Anterior cingulate cortex (tissue), 58 donors: Measurements from ENCODE around the gene SMIM41.

Experiments
- DNase-seq, 58 donors: peaks; one replicate each; lab custom pipeline; 2025; lab: John Stamatoyannopoulos, UW

Gene SMIM41

GRCh38 chr12:52144512-52145227, 65.2 kb downstream of the SMIM41 start:
- DNase-seq: no peak

GRCh38 chr12:52145228-52146088, 66.0 kb downstream of the SMIM41 start:
- DNase-seq: no peak

- no peak for DNase-seq
Observed at GRCh38 chr12:52146089-52146821, 66.8 kb downstream of the SMIM41 start.

GRCh38 chr12:52146822-52147366, 67.4 kb downstream of the SMIM41 start:
- DNase-seq: peak in 1 of 58 donors; percentile 2

DNA sequence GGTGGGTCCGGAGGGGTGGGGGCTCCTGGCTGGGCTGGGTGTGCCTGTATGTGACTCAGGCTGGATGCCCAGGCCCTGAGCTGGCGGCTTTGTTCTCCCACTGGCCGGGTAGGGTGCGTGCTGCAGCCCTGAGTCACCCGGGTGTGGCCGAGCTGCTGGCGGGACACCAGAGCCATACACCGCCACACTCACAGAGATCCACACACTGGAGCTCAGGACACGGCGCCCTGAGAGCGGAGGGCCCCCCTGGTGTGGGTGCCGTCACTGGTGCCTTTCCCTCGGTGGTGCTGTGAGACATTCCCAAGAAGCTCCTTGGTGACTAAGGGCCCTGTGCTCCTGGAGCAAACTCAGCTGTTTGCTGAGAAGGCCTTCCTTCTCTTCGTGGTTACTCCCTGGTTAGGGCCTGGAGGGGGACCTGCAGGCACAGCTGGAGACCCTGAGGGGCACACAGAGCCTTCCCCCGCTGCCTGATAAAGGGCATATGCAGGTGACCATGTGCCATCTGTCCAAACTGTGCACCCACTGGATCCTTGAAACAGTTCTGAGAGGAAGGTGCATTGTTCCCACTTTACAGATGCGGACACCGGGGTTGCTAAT, 68.0 kb downstream of the SMIM41 start:
- peak in 8 of 58 donors; percentile 9 to 71 (median 22) for DNase-seq

DNA sequence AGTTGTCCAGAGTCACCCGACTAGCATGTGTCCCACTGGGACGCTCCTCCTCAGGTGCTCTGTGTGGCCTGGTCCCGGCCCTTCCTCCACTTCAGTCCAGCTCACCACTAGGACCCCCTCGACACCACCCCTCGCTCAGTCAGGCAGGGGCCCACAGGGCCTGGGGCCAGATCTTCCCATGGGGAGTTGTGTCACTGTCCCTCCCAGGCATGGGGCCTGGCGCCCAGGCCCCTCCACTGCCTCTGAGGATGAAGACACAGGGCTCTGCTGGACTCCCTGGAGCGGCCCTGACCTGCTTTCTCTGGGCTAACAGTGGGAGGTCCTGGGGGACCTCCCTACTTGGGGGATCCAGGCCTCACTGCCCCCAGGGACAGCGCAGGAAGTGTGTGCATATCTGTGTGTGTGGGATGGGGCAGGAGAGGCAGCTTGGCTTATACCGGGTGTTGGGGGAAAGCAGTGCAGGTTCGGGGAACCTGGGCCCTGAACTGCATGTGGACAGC, 68.5 kb downstream of the SMIM41 start:
- DNase-seq: no peak

DNA sequence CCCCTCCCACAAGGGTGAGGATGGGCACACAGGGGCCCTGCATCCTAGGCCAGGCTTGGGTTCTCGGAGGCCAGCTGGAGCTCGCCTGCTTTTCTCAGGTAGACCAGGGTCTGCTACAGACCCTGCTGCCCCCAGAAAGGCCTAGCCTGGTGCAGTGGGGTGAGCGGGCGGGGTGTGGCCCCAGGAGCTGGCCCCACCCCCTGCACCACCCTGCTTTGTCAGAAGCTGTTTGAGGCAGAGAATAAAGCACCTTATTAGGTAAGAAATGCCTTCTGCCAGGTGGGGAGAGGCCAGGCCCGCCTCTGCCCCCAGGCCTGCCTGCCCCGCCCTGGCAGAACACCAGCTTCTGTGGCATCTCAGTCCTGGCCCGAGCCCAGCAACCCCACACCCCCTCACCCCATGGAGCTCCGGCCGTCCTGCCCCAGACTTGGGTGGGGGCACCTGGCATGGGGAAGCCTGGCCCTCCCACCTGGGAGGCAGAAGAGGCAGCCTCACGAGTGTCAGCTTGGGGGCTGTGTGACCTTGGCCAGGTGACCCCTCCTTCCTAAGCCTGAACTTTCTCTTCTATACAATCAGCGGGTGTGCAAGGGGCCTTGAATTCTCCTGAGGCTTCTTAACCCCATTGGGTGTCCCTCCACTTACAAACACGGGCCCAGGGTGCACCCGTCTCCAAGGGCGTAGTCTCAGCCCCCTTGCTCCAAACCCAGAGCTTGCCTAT, 69.1 kb downstream of the SMIM41 start:
- DNase-seq: no peak

DNA sequence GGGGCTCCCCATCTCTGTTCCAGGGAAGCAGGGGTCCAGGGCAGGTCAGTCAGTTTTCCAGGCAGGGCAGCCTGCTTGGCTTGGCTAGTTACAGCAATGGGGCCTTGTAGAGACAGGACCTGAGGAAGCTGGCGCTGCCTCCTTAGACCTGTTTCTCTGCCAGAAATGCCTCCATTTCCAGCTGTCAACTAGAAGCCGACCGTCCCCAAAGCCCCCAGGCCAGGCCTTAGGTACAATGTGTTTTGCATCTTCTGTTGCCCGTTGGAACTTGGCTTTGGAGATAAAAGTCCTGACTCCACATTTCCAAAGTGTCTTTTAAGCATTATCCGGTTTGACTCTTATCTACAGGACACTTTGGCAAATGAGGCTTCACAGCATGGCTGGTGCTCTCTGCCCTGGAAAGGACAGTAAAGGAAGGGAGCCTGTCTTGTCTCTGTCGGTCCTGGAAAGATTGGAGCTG, 69.7 kb downstream of the SMIM41 start:
- DNase-seq: no peak

DNA sequence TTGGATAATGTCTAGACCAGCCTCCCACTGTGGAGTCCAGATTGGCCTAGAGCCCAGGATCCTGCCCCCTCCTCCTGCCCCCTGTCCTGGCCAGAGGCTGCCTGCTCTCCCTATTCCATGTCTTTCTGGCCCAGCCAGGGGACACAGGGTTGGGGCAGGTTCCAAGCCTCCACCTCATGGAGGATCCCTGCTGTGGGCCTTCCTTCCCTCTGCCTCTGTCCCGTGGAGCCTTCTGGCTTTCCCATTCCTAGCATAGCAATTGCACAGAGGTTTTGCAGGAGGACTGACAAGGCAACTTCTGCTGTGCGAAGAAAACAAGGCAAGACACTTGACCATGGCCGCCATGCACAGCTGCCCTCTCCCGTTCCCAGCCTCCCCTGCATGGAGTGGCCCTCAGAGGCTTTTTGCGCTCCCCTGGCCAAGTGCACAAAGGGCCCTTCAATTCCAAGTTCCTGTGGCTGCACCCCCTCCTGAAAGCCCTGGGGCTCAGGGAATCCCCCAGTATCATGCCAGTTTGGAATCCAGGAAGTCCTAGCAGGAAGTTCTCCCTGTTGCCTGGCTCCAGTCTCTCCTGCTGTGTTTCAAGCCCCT, 70.2 kb downstream of the SMIM41 start:
- no peak for DNase-seq

DNA sequence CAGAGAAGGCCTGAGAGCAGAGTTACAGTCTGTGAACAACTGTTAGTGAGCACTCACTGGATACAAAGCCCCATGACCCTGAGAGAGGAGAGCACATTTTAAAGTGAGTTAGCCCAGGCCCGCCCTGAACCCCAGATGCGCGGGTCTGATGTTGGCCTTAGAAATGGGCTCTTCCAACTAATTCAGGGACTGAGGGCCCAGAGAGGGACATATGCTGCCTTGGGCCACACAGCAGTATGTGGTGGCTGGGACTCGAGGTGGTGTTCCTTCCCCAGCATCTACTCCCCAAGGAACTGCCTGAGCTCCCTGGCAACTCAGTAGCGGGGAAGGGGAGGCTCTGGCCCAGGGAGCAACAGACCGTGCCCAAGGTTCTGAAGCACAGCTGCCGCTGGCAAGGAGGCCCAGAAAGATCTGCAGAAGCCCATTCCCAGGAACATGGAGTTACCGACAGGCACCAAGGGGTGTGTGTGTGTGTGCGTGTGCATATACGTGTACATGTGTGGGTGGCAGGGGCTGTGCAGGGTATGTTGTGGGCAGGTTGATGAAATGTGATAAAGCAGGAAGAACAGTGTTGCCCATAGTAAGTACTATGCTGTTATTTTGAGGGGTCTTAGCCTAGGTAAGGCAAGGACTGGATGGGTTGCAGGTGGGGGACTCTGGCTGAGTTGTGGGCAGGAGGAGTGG, 71.8 kb downstream of the SMIM41 start:
- no peak for DNase-seq

DNA sequence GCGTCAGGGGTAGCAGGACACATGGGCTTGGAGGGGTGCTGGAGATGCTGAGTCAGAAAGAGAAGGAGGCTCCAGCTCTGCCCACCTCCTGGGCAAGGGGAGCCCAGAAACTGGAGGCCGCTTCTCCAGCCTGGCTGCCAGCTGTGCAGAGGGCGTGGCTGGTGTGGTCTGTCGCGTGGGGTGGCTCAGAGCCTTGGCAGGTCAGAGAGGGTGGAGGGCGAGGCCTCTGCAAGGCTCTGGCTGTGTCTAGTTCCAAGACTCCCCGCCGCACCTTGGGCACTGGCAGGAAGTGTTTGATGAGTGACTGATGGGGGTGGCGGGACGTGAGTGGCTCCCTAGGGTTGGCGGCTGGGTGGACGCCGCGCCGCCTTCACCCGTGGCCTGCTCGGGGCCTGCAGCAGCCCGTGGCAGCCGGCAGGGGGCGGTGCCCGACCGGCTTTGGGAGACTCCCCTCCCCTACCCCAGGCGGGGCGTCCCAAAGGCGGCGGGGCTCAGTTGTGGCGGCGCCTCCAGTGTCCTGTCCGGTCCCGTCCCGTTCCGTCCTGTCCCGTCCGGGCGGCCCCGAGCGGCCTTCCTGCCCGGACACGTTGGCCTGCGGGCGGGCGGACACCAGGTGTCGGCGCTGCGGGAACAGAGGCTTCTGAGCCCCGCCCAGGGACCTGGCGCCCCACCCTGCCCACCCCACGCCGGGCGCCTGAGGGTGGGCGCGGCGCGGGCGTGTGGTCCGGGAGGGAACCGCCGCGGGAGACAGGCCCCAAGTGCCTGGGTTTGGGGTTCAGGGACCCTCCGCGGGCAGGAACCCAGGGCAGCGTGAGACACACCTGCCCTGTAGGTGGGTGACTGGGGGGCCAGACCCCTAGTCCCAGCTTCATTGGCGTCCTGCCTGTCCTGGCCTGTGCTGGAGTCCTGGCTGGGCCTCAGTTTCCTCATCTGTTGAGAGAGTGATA, 72.6 kb downstream of the SMIM41 start:
- peak in 13 of 58 donors; percentile 8 to 34 (median 22) for DNase-seq

- no peak for DNase-seq
Observed at GRCh38 chr12:52152905-52153317, 73.4 kb downstream of the SMIM41 start.

DNA sequence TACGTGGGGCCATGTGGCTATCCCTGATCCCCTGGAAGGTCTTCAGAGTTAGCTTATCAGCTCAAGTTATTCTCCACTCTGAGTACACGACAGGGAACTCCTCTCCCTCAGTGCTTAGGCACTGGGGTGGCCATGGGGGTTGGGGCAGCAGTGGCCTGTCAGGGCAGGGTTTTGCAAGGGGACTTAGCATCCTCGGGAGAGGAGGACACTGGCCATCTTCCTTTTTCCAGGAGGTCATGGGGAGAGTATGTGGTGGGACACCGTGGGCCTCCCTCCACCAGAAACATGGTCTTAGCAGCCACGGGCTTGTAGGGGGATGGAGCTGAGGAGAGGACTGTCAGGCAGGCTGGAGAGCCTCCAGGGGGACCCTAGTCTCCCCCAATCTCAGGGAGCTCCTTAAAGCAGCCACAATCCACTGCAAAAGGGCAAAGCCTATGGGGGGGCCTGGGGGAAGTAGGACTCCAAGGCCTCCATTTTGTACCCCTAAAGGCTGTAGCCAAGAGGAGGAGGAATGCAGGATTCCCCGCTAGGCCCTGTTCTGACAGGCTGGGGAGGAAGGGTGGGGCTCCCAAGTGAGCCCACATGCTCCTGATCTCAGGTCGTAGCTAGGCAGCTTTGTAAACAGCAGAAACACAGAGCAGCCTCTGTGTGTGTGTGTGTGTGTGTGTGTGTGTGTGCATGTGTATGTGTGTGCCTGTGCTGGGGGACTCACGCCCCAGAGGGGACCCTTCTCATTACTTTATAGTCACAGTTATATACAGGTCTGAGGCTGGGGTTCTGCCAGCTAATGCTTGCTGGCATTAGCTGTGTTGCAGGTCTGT, 75.8 kb downstream of the SMIM41 start:
- DNase-seq: no peak

DNA sequence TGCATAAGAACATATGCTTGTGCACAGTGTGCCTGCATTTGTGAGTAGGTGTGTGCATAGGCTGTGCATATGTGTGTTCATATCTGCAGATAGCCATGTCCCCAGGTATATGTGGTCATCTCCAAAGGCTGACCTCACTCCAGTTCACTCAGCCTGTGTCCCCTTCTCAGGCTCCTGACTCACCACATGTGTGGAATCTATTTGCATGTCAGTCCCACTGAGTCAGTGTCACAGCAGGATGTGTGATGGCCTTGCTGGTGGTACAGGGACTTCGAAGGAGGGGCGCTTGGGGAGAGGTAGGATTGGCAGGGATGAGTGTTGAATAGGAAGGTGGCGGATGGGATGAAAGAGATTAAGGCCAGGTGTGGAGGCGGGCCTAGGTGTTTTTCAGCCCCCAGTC, 76.8 kb downstream of the SMIM41 start:
- DNase-seq: no peak

DNA sequence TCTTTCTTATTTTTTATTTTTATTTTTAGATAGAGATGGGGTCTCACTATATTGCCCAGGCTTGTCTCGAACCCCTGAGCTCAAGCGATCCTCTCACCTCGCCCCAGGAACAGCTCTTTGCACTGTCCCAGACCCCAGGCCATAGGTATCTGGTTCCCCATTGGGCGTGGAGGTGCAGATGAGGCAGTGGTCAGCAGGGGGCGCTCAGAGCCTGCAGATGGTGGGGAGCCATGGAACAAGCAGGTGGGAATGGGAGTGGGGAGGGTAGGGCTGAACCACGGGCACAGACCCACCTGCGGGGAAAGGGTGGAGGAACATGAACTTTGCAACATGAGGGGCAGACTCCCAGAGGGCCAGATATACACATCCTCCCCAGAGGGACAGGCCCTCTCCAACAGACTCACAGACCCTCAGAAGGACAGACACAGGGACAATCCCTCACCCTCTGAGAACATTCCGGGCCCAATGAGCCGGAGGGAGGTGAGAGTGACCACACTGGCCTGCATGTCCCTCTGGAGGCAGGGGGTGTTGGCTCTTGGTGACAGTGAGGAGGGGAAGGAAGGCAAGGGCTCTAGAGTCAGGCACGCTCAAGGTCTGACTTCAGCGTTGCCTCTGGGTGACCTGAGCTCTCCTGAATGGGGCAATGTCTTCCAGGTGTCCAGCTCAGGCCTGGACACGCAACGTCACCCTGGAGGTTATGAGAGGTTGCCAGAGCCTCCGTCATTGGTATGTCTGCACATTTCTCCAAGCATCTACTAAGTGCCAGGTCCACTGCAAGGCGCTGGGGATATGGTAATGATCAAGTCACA, 77.5 kb downstream of the SMIM41 start:
- DNase-seq: peak in 54 of 58 donors; percentile 4 to 82 (median 46)
